MM.1S (cell line): Measurements from ENCODE around the gene AGXT.

Source experiments
- DNase-seq: peaks from one replicate; pipeline ENCODE4 v3.0.0-alpha.2; 2015
- H2AFZ ChIP-seq: fragments of 300-600 bp; sonication (generic); 2 replicates; pipeline ENCODE4 v1.6.0; 2016; ENCODE audit warnings: antibody characterized with exemption, low read length
- H3F3A ChIP-seq: fragments of 300-600 bp; sonication (generic); 2 replicates; pipeline ENCODE4 v1.6.1; 2016; ENCODE audit warnings: mild to moderate bottlenecking, antibody characterized with exemption, low read length, moderate library complexity, mixed read lengths; ENCODE audit not compliant: insufficient read depth
- H3K27ac ChIP-seq: fragments of 300-600 bp; sonication (generic); 2 replicates; pipeline ENCODE4 v1.5.1; 2016; ENCODE audit warnings: mild to moderate bottlenecking, low read length
- H3K27me3 ChIP-seq: fragments of 300-600 bp; sonication (generic); replicated peaks from 2 replicates; pipeline ENCODE4 v1.6.0; 2016; ENCODE audit warnings: low read length; ENCODE audit not compliant: insufficient read depth
- H3K36me3 ChIP-seq: fragments of 300-600 bp; sonication (generic); replicated peaks from 2 replicates; pipeline ENCODE4 v1.6.1; 2016; ENCODE audit warnings: mild to moderate bottlenecking, low read length, mixed read lengths; ENCODE audit not compliant: insufficient read depth
- H3K4me1 ChIP-seq: fragments of 300-600 bp; sonication (generic); 2 replicates; pipeline ENCODE4 v1.6.1; 2016; ENCODE audit warnings: low read length, mixed read lengths
- H3K4me2 ChIP-seq: fragments of 300-600 bp; sonication (generic); 2 replicates; pipeline ENCODE4 v1.6.0; 2016; ENCODE audit warnings: low read depth, low read length
- H3K4me3 ChIP-seq: fragments of 300-600 bp; sonication (generic); 2 replicates; pipeline ENCODE4 v1.5.1; 2016; ENCODE audit warnings: low read length, mixed read lengths
- H3K79me2 ChIP-seq: fragments of 300-600 bp; sonication (generic); 2 replicates; pipeline ENCODE4 v1.6.1; 2016; ENCODE audit warnings: mixed run types, low read length, mixed read lengths
- H3K9ac ChIP-seq: fragments of 300-600 bp; sonication (generic); 2 replicates; pipeline ENCODE4 v1.6.1; 2016; ENCODE audit warnings: low read length, mixed read lengths
- H3K9me2 ChIP-seq: fragments of 300-600 bp; sonication (generic); replicated peaks from 2 replicates; pipeline ENCODE4 v1.6.1; 2016; ENCODE audit warnings: mild to moderate bottlenecking, low read length, mixed read lengths; ENCODE audit not compliant: insufficient read depth
- H3K9me3 ChIP-seq: fragments of 300-600 bp; sonication (generic); replicated peaks from 2 replicates; pipeline ENCODE4 v1.6.1; 2016; ENCODE audit warnings: mild to moderate bottlenecking, low read length, mixed read lengths; ENCODE audit not compliant: insufficient read depth
- H4K20me1 ChIP-seq: fragments of 300-600 bp; sonication (generic); 2 replicates; pipeline ENCODE4 v1.6.1; 2016; ENCODE audit warnings: mild to moderate bottlenecking, low read length, moderate library complexity, mixed read lengths; ENCODE audit not compliant: insufficient read depth
- EZH2 ChIP-seq: fragments of 300-600 bp; sonication (generic); optimal IDR thresholded peaks from 2 replicates; pipeline ENCODE3; 2017; ENCODE audit warnings: low read depth, mild to moderate bottlenecking, antibody characterized with exemption, low read length, mixed read lengths
- EZH2phosphoT487 ChIP-seq: fragments of 300-600 bp; sonication (generic); IDR thresholded peaks from 2 replicates; pipeline ENCODE4 v1.6.1; 2018; ENCODE audit warnings: antibody characterized with exemption, low read length
- TF ChIP-seq, protein P1 (sequence below): fragments of 300-600 bp; sonication (generic); IDR thresholded peaks from 2 replicates; pipeline ENCODE4 v1.5.1; 2016; ENCODE audit warnings: antibody characterized with exemption, low read length, mixed read lengths

The AGXT gene

DNA sequence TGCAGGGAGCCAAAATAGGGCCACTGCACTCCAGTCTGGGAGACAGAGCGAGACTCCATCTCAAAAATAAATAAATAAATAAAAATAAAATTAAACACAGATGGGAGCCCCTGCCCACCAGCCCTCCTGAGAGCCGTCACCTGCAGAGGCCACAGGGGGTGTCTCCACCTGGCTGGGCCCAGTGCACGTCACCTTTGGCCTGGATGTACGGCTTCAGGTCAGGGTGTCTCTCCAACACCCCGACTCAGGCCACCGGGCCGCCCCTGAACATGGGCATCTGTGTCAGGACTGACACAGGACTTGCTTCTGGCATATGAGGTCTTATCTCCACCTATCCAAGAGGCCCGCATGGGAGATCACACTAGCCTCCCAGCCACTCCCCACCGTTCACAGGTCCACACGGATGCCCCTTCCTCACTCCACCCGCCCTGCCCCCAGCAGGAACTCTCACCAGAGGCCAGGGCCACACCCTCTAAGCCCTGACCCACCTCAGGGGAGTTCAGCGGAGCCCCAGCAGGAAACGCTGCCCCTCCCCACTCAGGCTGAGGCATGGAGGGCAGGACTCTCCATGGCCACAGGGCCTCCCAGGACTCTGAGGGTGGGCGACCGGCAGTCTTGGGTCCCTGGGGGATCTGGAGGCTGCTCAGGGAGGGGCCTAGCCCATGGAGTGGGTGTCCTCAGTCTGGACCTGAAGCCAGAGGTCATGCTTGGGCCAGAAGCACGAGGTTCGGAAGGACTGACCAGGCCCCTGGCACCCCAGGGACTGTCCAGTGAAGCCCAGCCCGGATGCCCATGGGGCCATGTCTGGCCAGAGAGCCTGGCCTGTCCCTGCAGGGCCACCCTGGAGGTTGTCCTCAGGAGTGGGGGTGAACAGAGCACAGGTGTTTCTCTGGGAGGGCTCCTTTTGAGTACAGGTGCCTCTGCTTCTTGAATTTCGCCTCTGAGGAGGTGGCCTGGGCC is 35.9 kb downstream of the AGXT start:
- Histone ChIP-seq H3K36me3 (no peaks in the 10 kb centered on the region), H3F3A (no peaks in the 10 kb centered on the region), H3K9ac (no peak overlapping the region), H3K4me2 (no peak overlapping the region), H3K27me3 (peaks cover 41% of the 10 kb centered on the region), H3K4me1 (no peaks in the 10 kb centered on the region), H3K27ac (no peak overlapping the region), H3K9me3 (no peaks in the 10 kb centered on the region), H2AFZ (no peak overlapping the region), H3K79me2 (no peaks in the 10 kb centered on the region), H3K9me2 (no peaks in the 10 kb centered on the region), H4K20me1 (no peaks in the 10 kb centered on the region), H3K4me3 (no peak overlapping the region)
- TF ChIP-seq EZH2phosphoT487 (no peak), EZH2 (no peak)
- TF ChIP-seq, protein P1, sequence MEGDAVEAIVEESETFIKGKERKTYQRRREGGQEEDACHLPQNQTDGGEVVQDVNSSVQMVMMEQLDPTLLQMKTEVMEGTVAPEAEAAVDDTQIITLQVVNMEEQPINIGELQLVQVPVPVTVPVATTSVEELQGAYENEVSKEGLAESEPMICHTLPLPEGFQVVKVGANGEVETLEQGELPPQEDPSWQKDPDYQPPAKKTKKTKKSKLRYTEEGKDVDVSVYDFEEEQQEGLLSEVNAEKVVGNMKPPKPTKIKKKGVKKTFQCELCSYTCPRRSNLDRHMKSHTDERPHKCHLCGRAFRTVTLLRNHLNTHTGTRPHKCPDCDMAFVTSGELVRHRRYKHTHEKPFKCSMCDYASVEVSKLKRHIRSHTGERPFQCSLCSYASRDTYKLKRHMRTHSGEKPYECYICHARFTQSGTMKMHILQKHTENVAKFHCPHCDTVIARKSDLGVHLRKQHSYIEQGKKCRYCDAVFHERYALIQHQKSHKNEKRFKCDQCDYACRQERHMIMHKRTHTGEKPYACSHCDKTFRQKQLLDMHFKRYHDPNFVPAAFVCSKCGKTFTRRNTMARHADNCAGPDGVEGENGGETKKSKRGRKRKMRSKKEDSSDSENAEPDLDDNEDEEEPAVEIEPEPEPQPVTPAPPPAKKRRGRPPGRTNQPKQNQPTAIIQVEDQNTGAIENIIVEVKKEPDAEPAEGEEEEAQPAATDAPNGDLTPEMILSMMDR, result no peak
- DNase-seq, result no peak

DNA sequence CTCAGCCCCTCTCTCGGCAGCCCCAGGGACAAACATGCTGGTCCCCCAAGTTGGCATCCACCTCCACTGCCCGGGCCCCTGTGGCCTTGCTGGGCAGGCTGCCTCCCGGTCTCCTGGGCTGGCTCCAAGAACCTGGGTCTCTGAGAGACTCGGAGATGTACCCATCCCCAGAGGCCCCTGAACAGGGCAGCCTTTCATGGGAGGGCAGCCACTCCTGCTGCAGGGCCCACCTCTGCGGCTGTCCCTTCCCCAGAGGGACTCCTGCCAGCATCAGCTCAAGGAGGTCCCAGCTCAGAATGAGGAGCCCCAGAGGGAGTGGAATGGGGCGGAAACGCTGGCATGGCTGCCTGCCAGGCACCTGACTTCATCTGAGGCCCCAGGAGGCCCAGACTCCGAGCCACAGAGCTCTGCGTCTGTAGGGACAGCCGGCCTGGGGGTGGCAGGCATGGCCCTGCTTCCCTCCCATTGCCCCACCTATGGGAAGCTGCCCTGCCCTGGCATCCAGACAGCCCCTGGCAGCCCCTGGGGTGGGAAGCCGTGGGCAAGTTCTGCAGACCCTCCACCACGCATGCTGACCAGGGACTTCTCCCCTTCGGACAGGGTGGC is 36.7 kb downstream of the AGXT start:
- Histone ChIP-seq H3K36me3 (no peaks in the 10 kb centered on the region), H3F3A (no peaks in the 10 kb centered on the region), H3K4me1 (no peaks in the 10 kb centered on the region), H3K4me2 (no peak overlapping the region), H3K27ac (no peak overlapping the region), H4K20me1 (no peaks in the 10 kb centered on the region), H2AFZ (no peak overlapping the region), H3K27me3 (peaks cover 44% of the 10 kb centered on the region), H3K4me3 (no peak overlapping the region), H3K9me3 (no peaks in the 10 kb centered on the region), H3K79me2 (no peaks in the 10 kb centered on the region), H3K9ac (no peak overlapping the region), H3K9me2 (no peaks in the 10 kb centered on the region)
- no peak for DNase-seq
- TF ChIP-seq EZH2 (no peak), EZH2phosphoT487 (no peak)
- TF ChIP-seq, protein P1, result no peak

DNA sequence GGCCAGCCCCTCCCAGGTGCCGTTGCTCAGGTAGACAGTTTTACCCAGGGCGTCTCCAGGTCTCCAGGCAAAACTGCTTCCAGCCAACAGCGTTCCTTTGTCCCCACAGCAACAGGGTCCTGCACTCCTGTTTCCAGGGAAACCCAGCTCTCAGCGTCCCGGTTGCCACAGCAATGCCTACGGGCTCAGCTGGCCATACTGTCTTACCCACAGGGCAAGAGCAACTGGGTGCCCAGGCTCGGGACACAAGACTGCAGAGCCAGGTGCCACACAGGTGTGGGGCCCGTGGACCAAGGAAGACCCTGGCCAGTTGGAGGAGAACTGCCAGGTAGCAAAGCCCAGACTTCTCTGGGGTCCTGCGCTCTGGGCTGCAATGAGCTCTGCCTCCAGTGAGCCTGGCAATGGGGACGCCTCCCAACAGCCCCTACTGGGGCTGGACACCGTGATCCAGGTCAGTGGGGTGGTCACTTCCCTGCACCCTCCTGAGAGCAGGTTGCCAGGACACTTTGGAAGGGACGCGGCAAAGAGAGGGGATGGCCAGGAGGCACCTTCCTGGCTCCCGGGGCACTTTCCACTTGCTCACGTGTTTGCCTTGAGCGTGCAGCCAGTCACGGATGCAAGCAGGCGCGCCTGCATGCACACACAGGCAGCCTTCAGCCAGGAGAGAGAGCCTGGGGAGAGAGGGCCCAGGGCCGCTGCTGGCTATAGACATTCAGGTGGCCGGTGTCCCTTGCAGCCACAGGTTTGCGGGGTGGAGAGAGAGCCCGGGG is 37.7 kb downstream of the AGXT start, which contains the start of gene CROCC2:
TSS of gene CROCC2 (plus strand) at position 196 of the 770 bp plus-strand sequence. CDS start at position 374, 178 bp downstream.
- no peak for TF ChIP-seq EZH2
- no peak for TF ChIP-seq EZH2phosphoT487
- TF ChIP-seq, protein P1, result no peak
- Histone ChIP-seq H2AFZ (no peak within 1 kb of the TSS), H3K9me2 (no peaks in the 10 kb centered on the region), H3F3A (no peaks in the 10 kb centered on the region), H3K27me3 (peaks cover 42% of the 10 kb centered on the region), H3K36me3 (no peaks in the 10 kb centered on the region), H4K20me1 (no peaks in the 10 kb centered on the region), H3K79me2 (no peaks in the 10 kb centered on the region), H3K4me2 (no peak within 1 kb of the TSS), H3K9ac (no peak within 1 kb of the TSS), H3K4me1 (no peaks in the 10 kb centered on the region), H3K27ac (peak within 1 kb of the TSS; percentile 27; the same call in 1 of the 2 replicates), H3K4me3 (no peak within 1 kb of the TSS), H3K9me3 (no peaks in the 10 kb centered on the region)
- DNase-seq, result no peak
